Fibroblast of skin of right quadriceps (primary cell): Measurements from ENCODE around the gene OR4D9.
"Not testable (repeated sequence)": the region's sequence is repeated elsewhere in the genome, so short reads cannot be mapped to it uniquely, and the experiment has no call there.

ENCODE experiments used
- DNase-seq: peaks from one replicate; pipeline ENCODE4 v3.0.0-alpha.2; 2013

Gene OR4D9

DNA sequence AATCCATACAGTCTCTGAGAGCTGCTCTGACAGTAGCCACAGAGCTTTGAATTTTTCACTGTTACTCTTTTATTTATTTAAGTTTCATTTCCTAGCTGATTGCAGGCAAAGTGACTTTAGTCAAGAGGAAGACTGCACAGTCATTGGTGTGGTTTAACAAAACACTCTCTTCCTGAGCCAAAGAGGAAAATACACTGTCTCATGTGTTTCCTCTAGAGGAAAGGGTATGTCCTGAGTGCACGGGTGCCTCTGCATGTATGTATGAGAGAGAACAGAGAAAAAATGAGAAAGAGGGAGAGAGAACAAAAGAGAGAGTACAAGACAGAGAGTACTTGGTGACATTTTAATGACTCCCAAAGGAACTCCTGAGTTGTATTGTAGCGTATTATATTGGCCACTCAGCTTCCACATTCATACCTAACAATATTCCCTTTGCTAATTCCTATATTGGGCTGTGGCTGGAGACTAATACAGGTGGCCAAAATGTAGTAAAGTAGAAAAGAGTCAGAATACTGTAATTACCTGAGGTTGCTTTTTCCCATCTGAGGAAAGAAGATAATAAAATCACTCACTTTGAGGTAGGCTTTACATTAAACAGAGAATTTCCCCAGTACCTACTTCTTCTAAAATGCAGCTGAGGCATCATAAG lies at the start of gene OR4D9:
TSS of gene OR4D9 (plus strand) at position 599 of the 649 bp plus-strand sequence. CDS start 3,374 bp downstream, outside the sequence.
- no peak for DNase-seq

DNA sequence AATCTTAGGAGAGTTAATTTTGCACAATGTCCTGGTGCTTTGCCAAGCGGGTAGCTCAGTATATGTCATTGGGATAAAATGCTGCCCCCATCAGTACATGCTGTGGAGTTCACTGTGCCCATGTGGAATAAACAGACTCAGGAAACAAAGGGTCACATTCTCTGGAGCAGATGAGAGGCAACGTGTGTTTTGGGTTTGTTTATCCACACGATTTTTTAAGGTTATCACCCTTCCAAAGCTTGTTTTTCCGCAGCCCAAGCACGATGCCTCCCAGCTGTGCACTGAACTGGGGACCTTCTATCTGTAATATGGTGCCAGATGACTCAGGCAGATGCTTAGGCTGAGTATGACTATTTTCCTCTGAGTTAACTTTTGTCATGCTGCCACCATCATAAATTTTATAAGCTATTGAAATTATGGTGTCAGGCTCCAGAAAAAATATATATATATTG lies 48.1 kb upstream of the OR4D9 start:
- no peak for DNase-seq

DNA sequence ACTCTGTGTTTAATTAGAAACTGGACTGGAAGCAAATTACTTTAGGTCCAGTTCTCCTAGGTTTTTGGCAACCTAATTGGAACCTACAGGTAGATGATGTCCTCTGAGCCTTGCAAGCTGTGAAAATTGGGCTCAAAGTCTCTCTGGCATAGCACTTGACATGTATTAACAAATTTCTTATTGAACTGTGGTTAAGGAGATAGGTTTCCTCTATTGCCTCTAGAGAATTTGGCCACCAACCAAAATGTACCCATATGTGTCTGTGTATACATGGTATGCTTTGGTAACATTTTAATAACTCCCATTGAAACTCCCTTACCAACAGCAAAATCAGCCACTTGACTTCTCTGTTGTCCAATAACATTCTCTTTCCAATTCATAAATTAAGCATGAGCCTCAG lies 38.3 kb upstream of the OR4D9 start, which contains the start of gene OR4D10:
TSS of gene OR4D10 (plus strand) at position 301 of the 400 bp plus-strand sequence. CDS start 4,115 bp downstream, outside the sequence.
- no peak for DNase-seq

DNA sequence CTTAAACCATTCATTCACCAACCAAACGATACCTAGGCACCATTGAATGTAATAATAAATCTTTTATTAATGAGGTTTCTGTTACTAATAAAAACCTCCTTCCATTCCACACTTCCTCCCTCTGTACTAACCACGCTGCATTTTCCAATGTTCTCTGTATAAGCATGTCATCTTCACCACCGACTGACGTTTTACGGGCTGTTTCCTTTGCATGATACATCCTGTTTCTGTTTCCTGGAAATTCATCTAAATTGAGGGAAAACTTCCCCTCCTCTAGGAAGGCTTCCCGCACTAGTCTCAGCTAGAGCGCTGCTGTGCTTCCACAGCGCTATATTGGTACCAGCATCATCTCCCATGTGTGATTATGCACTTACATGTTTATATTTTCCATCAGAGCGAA lies 36.2 kb upstream of the OR4D9 start:
- no peak for DNase-seq

DNA sequence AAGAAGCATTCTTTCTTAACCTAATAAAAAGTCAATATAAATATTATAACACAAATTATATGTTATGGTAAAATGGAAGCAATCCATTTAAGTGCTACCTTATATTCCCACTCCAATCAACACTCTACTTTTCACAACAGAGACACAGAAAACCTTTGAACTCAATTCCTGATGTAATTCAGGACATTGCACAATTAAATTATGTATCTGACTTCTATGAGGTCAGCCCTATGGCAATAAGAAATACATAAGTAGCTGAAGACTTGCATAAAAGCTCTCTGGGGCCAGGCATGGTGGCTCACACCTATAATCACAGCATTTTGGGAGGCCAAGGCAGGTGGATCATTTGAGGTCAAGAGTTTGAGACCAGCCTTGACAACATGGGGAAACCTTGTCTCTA lies 31.4 kb upstream of the OR4D9 start:
- no peak for DNase-seq

DNA sequence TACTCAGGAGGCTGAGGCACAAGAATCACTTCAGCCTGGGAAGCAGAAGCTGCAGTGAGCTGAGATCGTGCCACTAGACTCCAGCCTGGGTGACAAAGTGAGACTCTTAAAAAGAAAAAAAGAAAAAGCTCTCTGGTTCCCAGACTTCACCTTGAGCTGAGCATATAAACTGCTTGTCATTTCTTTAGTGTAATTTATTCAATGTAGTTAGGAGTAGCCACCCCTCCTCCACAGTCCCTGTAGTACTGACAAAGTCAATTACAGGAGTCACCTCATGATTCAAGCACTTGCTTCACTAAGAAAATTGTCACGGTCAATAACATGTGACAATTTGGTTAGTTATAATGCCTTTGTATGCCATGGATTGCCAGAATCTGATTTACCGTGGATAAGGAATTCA lies 31.0 kb upstream of the OR4D9 start:
- DNase-seq: no peak

DNA sequence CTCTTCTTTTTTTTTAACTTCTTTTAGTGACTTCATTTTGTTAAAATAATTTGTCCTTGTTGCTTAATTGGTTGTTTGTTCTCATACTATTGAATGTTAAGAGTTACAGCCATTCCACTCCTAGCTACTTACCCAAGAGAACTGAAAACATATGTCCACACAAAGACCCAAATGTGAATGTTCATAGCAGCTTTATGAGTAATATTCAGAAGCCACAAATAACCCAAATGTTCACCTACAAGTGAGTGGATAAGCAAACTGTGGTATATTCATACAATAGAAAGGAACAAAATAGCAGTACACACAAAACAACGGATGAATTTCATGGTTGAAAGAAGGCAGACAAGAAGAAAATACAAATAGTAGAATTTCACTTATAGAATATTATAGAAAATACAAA lies 9.4 kb upstream of the OR4D9 start:
- no peak for DNase-seq

DNA sequence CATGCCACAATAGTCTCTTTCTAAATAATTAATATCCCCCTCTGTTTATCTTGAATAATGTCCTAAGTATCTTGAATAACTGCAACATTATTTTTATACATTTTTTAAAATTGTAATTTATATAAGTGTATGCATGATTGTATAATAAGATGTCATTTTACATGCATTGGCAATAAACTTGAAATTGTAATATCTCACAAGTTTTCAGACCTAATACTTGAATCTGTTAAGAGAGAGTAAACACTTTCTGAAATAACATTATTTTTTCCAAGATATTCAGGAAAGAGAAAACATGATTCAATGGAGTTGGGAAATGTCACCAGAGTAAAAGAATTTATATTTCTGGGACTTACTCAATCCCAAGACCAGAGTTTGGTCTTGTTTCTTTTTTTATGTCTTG lies 8.1 kb upstream of the OR4D9 start, which contains the start of gene OR4D11:
TSS of gene OR4D11 (plus strand) at position 301 of the 400 bp plus-strand sequence. CDS start at position 301, 0 bp downstream.
- DNase-seq: no peak

DNA sequence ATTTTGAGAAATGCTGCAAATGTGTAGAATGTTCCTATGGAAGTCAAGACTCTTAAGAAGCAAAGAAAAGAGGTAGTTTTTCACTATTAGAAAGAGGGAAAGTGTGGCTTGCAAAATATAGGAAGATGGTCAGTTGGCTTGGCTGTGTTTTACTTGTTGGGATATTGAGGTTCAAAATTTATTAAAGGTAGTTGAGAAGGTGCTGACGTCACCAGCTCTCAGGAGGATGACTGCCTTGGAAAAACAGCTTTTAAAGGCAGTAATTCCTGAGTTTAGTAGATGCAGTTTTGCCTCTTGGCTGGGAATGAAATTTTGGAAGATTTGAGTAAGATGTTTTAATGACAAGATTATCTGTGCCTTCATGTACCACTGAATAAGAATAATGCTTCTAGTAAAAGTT lies 336 bp downstream of the OR4D9 start:
- DNase-seq: no peak

DNA sequence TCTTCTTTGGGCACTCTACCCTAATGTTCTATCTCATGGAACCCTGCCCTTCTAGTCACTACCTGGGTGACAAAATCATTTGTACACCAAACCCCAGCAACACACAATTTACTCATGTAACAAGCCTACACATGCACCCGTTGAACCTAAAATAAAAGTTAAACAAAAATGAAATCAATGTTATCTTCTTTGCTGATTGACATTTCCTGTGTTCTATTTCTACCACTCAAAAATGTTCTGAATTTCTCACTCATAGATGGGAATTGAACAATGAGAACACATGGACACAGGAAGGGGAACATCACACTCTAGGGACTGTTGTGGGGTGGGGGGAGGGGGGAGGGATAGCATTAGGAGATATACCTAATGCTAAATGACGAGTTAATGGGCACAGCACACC lies 8.8 kb downstream of the OR4D9 start:
- not testable (repeated sequence) for DNase-seq

DNA sequence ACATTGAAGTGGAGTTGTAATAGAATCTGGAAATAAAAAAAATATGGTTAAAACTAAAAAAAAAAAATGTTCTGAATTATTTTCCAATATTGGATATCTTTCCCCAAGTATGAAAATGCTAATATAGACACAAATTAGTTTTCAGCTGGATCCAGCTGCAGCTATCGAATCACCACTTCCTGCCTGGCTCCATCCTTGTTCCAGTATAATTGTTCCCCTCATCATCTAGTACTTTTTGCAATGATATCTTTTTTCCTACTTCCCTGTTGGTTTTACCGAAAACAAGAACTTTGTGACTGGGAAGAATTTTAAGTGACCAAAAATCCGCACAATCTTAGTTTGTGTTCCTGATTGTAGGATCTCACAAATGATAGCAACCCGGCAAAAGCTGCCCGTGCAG lies 9.4 kb downstream of the OR4D9 start:
- DNase-seq: no peak

DNA sequence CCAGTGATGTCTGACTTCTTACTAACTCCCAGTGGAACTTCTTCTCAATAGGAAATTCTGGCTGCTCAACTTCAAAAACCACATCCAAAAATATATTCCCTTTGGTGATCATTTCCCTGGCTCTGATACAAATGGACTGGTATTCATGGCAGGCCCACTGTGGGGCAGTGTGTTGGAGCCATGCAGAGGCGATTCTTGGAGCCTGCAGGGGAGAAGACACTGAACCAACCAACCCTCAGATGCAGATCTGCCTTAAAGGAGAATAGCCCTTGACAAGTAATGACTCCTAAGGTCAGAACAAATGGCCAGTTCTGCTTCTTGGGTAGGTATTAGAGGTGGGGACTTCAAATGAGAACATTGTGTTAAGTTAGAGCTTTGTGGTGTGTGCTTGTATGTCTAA lies 12.2 kb downstream of the OR4D9 start:
- DNase-seq: no peak

DNA sequence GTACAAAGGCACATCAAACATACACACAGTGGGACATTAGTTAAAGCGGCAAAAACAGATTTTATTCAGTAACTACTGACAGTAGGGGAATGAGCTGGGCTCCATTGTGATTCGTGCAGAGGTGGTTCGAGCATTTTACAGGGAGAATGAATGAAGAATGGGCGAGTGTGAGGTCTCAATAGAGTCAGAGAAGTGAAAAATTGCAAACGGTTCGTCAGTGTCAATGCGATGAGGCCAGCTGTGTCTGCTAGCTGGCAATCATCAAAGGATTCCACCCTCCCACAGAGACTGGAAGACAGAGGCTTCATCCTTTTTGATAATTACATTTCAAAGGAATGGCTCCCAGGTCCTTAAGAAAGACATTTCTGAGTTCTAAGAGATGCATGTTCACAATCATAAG lies 17.4 kb downstream of the OR4D9 start:
- DNase-seq: no peak

DNA sequence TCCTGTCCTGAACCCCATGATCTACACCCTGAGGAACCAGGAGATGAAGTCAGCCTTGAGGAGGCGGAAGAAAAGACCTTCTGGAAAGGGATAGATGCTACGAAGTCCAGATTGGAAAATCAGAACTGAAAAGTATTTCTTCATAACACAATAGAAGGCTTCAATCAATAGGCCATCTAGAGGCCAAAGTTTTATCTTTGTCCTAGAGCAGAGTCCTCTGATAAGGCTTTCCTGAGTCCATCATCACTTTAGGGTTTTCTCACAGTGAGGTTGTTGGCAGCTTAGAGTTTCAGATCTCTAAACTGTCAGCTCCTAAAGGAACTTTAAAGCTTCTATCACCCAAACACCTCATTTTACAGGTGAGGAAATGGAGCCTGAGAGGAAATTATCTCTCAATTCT lies 21.3 kb downstream of the OR4D9 start:
- no peak for DNase-seq

DNA sequence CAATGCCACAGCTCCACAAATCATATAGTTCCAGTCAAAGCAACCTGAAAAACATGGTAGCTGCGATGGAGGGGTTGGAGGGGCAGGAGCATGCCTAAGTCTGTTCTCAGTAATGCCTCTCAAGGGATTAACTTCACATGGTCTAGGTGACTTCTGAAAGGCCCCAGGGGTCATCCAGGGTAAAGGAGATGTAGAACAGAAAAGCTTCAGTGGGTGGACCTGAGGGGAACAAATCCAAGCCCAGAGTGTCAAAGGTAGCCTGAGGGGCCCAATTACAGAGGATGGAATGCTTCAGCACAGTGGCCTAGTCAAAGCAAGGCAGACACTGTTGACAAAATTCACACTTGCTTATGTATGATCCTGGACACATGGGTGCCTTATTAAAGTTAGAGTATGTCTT lies 23.3 kb downstream of the OR4D9 start:
- DNase-seq: no peak

DNA sequence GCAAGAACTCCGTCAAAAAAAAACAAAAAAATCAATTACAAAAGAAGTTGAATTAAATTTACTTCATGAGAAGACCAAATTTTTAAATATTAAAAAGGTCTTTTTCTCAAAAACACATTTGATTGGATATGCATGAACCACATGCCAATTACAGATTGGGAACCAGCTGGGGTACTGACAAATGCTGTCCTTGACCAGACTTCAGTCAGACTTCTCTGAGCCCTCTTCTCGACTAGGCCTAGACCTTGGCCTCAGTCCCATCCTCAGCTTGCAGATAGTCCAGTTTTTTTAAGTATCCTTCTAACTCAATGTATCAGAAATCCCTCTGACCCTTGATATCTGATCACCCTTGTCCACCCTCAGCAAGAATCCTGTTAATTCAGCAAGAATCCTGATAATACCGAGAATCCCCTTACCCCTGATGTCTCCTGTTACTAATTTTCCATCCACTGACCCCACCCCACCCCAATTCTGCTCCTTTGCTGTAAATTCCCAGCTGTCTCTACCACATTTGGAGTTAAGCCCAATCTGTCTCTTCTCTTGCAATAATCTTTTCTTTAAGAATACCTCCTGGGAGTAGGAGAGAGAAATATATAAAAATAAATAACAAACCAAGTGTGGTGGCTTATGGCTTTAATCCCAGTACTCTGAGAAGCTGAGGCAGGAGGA lies 30.9 kb downstream of the OR4D9 start:
- DNase-seq: no peak

DNA sequence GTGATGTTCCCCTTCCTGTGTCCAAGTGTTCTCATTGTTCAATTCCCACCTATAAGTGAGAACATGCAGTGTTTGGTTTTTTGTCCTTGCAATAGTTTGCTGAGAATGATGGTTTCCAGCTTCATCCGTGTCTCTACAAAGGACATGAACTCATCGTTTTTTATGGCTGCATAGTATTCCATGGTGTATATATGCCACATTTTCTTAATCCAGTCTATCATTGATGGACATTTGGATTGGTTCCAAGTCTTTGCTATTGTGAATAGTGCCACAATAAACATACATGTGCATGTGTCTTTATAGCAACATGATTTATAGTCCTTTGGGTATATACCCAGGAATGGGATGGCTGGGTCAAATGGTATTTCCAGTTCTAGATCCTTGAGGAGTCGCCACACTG lies 32.4 kb downstream of the OR4D9 start:
- not testable (repeated sequence) for DNase-seq

DNA sequence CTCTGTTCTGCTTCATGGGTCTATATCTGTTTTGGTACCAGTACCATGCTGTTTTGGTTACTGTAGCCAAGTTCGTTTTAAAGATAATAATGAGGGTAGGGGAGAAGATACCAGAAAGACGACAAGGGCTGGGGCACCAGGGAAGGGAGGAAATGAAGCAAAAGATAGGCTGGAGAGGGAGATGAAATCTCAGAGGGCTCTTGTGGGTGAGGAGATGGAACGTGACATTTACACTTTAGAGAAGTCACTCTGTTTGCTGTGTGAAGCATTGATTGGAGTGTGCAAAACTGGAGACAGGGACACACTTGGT lies 33.5 kb downstream of the OR4D9 start:
- no peak for DNase-seq

DNA sequence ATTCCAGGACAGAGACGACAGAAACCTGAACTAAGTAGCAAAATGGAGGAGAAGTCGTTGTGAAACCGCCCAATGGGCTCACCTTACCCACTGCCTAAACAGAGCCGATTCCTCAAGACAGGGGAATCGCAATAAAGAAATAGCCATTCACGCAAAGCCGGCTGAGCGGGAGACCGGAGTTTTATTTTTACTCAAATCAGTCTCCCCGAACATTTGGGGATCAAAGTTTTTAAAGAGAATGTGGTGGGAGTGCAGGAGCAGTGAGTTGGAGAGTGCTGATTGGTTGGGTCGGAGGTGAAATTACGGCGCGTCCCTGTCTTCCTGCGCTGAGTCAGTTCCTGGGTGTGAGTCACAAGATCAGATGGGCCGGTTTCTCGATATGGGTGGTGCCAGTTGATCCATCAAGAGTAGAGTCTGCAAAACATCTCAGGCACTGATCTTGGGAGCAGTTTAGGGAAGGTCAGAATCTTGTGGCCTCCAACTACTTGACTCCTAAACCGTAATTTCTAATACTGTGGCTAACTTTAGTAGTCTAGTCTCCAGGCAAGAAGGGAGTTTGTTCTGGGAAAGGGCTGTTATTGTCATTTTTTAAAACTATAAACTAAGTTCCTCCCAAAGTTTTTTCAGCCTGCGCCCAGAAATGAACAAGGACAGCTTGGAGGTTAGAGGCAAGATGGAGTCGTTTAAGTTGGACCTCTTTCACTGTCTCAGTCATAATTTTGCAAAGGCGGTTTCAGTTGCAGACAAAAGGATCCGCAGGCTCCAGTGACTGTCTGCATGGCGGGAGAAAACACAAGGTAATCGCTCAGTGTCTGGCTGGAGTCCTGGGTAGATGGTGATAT lies 34.1 kb downstream of the OR4D9 start:
- peak; percentile 30 for DNase-seq

DNA sequence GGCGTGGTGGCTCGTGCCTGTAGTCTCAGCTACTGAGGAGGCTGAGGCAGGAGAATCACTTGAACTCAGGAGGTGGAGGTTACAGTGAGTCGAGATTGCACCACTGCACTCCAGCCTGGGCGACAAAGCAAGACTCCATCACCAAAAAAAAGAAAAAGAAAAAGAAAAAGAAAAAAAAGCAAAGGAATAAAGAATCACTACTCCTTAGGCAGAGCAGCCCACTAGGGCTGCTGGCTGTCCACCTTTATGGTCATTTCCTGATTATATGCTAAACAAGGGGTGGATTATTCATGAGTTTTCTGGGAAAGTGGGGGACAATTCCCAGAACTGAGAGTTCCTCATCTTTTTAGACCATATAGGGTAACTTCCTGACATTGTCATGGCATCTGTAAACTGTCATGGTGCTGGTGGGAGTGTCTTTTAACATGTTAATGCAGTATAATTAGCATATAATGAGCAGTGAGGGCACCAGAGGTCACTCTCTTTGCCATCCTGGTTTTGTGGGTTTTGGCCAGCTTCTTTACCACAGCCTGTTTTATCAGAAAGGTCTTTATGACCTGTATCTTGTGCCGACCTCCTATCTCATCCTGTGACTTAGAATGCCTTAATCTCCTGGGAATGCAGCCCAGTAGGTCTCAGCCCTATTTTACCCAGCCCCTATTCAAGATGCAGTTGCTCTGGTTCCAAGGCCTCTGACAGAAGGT lies 36.4 kb downstream of the OR4D9 start:
- not testable (repeated sequence) for DNase-seq

DNA sequence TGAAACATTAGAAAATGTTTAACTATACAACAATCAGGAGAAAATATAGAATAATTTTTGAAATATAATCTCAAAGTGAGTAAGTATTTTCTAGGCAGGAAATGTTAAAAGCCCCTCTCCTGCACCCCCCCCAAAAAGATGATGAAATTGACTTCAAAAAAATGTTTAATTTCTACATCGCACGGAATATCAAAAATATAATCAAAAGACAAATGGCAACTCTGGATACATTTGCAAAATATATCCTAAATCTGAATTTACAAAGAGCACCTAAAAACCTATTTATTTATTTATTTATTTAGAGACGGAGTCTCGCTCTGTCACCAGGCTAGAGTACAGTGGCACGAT lies 36.9 kb downstream of the OR4D9 start:
- no peak for DNase-seq

DNA sequence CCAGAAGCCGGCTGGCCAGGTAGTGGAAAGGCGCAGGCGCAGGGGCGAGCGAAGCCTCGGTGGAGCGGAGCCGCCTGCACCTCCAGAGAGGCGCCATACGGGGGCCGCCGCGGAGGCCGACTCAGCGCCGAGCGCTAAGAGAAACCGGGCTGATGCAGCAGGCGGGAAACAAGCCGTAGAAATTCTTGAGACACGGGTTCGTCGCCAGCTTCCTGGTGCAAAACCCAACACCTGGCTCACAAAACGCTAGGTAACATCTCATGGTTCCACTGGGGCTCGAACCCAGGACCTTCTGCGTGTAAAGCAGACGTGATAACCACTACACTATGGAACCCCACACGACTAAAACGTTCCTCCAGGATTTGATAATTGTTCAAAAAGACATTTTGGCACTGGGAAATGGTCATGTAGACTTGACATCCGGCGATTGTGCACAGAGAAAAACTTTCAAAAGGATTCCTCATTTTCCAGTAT lies 39.1 kb downstream of the OR4D9 start:
- peak; percentile 97 for DNase-seq
